SHP77 treated with DMSO at 0.1 percent for 48 hours (cell line): ENCODE measurements around the gene VN1R5.

ENCODE experiments used
- DNase-seq: peaks from one replicate; lab custom pipeline; 2025; lab: John Stamatoyannopoulos, UW

Gene VN1R5

GRCh38 chr1:247300491-247301175 lies 44.8 kb downstream of the VN1R5 start:
- DNase-seq = no peak

- DNase-seq = no peak
Measured at GRCh38 chr1:247301176-247301540, 45.3 kb downstream of the VN1R5 start.

GRCh38 chr1:247303216-247303615 lies 47.3 kb downstream of the VN1R5 start:
- DNase-seq = no peak

GRCh38 chr1:247304031-247304430 lies 48.2 kb downstream of the VN1R5 start:
- DNase-seq = no peak
